Keratinocyte (primary cell): ENCODE results near the gene UCKL1.

ENCODE experiments used
- CTCF ChIP-seq, 3 experiments: IDR thresholded peaks in 1 of 3; conservative IDR thresholded peaks in 1 of 3; optimal IDR thresholded peaks in 1 of 3; 2 replicates in 2 of 3; 3 replicates in 1 of 3; pipeline versions ENCODE3 to v1.5.1; 2011; ENCODE audit warnings: low read length in 3 of 3, mild to moderate bottlenecking in 3 of 3, moderate library complexity in 2 of 3, control low read depth in 1 of 3, inconsistent platforms in 1 of 3; ENCODE audit not compliant: insufficient read depth in 2 of 3; ENCODE audit errors: extremely low read depth in 1 of 3
- EZH2 ChIP-seq: IDR thresholded peaks from one replicate; pipeline ENCODE4 v1.6.1; 2012; ENCODE audit warnings: inconsistent platforms, mild to moderate bottlenecking, low read length, moderate library complexity

DNA sequence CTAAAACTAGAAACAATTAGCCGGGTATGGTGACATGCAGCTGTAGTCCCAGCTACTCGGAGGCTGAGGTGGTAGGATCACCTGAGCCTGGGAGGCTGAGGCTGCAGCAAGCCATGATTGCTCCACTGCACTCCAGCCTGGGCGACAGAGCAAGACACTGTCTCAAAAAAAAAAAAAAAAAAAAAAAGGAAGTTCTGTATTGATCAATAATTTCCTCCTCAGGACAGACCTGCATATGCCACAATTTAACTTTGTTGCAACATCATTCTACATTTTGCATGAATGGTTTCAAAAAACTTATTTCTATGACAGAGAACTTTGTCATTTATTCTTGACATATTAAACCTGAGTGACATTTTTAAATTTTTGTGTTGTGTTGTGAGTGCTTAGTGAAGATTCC lies 55.8 kb downstream of the UCKL1 start:
- TF ChIP-seq CTCF (optimal IDR thresholded peaks at IDR 0.05 in 1 of 3, IDR thresholded peaks at IDR 0.05 in 1 of 3, conservative IDR thresholded peaks at IDR 0.05 in 1 of 3; ENCODE audit: extremely low read depth in 1 of 3, insufficient read depth in 2 of 3, low read length in 3 of 3) (no peak), EZH2 (no peak)
